GM21528 (cell line): Measurements from ENCODE around the gene NT5DC2.

ENCODE experiments used
- ATAC-seq: cut with Tn5 transposase; IDR thresholded peaks from one replicate; pipeline ENCODE4 v1.9.1; 2021; ENCODE audit warnings: mild to moderate bottlenecking, moderate library complexity; ENCODE audit not compliant: unreplicated experiment, low FRiP score

The NT5DC2 gene

DNA sequence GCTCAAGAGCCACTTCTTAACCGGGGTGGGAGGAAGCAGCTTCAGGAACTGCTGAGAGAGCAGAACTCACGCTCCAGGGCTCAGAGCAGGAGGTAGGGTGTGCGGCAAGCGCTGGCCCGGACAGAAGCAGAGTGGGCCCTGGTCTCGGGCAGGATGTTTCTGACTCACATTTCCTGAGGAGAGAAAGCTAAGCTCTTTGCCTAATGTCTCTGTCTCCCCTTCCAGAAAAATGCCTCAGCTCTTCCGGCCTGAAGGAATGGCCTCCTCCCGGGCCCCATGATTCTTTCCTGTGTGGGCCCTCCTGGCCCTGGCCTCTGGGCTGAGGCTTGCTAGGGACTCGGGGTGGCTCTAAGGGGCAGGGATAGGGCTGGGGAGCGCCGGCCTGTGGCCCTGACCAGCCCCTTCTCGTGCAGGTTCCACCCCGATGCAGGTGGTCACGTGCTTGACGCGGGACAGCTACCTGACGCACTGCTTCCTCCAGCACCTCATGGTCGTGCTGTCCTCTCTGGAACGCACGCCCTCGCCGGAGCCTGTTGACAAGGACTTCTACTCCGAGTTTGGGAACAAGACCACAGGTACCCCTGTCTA lies 42.6 kb downstream of the NT5DC2 start:
- ATAC-seq: no peak

DNA sequence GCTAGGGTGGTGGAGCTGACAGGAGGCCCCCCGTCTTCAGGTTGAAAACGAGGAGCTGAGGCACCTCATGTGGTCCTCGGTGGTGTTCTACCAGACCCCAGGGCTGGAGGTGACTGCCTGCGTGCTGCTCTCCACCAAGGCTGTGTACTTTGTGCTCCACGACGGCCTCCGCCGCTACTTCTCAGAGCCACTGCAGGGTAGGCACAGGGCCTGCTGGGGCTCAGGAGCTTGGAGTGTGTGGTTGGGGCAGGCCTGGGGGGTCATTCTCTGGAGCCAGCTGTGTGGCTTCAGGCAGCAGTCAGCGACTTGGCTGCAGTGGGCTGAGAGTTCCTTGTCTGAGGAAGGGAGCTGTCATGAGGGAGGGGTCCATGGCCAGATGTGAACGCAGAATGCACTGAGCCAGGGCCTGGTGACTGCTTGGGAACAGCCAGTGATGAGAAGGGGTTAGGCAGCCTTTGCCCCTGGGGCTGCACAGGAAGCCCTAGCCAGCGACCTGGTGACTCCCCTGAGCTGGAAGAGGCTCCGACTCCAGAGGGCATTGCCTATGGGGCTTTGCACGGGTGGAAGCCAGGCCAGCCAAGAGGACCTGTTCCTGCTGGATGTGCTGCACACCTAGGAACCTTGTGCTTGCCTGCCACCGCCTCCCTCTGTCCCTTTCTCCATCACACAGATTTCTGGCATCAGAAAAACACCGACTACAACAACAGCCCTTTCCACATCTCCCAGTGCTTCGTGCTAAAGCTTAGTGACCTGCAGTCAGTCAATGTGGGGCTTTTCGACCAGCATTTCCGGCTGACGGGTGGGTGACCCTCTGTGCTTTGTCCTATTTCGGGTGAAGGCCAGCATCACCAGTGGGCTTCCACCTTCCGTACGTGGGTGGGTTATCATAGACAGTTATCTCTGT lies 43.4 kb downstream of the NT5DC2 start:
- ATAC-seq: no peak

DNA sequence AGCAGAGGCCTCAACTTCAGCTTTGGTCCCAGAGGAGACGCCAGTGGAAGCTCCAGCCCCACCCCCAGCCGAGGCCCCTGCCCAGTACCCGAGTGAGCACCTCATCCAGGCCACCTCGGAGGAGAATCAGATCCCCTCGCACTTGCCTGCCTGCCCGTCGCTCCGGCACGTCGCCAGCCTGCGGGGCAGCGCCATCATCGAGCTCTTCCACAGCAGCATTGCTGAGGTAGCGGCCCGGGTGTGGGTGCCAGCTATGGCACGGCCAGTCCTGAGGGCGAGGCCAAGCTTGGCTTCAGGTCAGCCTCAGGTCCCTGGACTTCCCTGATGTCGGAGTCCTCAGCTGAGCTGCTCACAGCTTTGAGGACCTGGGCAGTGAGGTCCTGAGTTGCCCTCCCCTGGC lies 44.2 kb downstream of the NT5DC2 start:
- no peak for ATAC-seq

DNA sequence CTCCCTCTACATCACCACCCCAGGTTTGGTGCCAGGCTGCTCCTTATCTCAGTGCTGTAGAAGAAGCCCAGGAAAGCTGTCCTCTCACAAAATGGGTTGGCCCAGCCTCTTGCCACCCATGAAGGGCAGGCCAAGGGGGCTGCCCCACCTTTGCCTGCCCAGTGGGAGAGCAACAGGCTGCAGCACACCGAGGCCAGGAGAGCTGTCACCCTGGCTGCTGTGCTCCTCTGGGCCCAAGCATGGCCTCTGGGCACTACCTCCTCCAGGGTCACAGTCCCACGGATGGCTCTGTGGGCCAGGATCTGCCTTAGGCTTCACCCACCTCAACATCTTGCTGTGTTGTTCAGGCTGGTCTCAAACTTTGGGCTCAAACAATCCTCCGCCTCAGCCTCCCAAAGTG lies 44.9 kb downstream of the NT5DC2 start:
- ATAC-seq: no peak

DNA sequence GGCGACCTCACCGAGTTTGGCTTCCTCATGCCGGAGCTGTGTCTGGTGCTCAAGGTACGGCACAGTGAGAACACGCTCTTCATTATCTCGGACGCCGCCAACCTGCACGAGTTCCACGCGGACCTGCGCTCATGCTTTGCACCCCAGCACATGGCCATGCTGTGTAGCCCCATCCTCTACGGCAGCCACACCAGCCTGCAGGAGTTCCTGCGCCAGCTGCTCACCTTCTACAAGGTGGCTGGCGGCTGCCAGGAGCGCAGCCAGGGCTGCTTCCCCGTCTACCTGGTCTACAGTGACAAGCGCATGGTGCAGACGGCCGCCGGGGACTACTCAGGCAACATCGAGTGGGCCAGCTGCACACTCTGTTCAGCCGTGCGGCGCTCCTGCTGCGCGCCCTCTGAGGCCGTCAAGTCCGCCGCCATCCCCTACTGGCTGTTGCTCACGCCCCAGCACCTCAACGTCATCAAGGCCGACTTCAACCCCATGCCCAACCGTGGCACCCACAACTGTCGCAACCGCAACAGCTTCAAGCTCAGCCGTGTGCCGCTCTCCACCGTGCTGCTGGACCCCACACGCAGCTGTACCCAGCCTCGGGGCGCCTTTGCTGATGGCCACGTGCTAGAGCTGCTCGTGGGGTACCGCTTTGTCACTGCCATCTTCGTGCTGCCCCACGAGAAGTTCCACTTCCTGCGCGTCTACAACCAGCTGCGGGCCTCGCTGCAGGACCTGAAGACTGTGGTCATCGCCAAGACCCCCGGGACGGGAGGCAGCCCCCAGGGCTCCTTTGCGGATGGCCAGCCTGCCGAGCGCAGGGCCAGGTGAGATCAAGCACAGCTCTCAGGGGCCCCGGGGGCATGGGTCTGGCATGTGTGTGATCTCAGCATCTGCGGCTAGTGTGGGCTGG lies 45.6 kb downstream of the NT5DC2 start:
- ATAC-seq: no peak

DNA sequence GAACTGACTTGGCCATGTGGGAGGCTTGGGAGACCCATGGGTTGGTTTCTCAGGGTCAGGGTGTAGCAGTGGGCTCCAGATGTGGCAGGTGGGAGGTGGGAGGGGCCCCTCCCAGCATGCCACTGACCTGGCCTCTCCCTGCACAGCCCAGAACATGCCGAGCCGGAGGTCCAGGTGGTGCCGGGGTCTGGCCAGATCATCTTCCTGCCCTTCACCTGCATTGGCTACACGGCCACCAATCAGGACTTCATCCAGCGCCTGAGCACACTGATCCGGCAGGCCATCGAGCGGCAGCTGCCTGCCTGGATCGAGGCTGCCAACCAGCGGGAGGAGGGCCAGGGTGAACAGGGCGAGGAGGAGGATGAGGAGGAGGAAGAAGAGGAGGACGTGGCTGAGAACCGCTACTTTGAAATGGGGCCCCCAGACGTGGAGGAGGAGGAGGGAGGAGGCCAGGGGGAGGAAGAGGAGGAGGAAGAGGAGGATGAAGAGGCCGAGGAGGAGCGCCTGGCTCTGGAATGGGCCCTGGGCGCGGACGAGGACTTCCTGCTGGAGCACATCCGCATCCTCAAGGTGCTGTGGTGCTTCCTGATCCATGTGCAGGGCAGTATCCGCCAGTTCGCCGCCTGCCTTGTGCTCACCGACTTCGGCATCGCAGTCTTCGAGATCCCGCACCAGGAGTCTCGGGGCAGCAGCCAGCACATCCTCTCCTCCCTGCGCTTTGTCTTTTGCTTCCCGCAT lies 46.4 kb downstream of the NT5DC2 start:
- ATAC-seq: no peak

DNA sequence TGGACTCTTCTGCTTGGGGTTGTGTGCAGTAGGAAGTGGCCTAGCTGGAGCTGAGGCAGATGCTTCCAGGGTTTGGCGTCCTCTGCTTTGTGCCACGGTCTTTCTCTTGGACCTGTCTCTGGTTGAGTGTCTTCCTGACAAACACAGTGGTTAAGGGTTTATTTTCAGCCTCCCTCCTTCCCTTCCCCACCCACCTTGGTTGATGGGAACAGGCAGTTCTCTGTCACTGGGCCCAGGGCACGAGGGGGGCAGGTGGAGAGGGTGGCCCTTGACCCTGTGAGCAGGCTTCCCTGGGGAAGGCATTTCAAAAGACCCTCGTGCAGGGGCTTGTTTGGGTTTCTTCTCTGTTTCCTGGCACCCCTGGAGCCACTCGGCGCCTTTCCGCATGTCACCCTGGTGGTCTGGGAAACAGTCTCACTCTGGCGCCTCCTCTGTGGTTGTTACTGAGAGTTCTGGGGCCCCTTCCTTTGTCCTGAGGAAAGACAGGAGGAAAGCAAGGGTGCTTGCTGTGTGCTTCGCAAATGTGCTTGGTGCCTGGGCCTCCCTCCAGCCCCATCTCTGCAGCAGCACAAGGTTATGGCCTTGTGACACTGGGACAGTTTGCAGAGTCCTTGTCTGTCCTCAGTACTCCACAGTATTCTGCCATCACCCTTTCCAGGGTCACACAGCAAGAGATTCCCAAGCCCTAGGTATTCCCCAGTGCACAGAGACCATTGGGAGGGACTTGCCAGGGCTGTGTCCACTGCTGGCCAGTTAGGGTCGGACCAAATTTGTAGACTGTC lies 48.8 kb downstream of the NT5DC2 start:
- no peak for ATAC-seq

DNA sequence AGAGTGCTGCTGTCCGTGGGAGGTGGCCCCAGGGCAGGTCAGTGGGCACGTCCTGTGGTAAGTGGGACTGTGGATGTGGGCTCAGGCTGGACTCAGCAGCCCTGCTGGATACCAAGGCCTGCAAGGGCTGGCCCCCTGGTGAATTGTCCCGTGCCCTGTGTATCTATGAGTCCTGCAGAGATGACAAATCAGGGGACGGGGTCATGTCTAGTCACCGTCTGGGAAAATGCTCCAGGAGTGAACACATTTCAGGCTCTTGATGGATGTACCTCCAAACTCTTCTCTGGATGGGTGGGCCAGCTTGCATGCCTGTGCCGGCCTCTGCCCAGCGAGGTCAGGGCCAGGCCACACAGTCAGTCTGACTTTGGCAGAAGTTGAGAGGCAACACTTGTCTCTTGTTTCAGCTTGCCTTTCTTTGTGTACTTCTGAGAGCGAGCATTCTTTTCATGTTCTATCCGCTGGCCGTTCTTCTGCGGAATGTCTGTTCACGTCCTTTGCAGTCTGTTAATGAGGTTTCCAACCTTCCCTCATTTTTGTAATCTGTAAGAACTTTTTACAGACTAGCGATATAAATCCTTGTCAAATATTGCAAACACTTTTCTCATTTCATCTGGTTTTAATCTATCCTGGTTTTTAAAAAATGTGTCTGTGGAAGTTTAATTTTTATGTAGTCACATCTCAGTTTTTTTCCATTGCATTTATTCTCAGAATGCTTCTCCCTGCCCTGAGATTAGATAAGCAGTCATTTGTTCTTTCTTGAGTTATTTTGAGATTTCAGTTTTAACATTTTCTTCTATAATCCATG lies 49.9 kb downstream of the NT5DC2 start:
- ATAC-seq: no peak

DNA sequence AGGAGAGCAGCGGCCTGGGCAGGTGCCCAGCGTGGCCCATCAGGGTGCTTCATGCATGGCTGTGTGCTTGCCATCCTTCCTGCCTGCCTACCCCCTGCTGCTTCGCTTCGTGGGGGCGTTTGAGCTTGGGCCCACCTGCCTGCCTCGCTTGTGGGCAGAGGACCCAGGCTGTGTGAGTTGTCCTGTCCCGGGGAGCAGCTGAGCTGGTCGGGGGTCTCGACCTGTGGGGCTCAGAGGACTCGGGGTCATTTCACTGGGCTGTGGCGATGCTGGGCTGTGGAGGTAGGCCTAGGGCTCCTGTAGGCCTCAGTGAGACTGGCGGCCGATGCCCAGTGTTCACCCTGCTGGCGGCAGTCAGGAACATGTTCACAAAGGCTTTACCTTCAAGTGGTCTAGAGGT lies 50.6 kb downstream of the NT5DC2 start:
- no peak for ATAC-seq

DNA sequence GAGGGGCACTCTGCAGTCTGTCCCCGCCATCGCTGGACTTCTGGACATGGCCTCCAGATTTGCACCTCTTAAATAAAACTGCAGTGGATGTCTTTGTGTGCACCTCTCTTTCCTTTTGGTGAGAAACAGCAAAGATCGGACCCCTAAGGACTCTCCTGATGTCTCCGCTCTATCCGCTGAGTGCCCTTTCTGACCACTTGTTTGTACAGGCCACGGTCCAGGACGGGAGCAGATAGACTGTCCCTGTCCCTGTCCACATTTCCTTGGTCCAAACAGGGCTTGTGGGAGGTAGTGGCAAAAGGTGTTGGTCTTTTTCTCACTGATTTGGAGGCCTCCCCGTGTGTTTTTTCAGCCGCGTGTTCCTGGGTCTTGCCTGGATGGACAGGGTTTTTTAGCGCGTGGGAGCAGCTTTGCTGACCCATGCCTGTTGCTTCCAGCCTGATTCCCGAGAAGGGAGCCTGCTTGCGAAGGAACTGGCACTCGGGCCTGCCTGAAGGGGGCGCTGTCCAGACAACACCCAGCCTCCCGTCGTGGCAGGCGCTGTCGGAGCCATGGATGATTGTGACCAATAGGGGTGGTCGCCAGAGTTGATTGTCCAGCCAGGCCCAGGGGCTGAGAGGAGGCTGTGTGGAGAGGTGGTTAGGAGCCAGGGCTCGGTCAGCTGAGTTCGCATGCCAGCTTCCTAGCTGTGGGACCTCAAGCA lies 51.7 kb downstream of the NT5DC2 start:
- ATAC-seq: no peak

DNA sequence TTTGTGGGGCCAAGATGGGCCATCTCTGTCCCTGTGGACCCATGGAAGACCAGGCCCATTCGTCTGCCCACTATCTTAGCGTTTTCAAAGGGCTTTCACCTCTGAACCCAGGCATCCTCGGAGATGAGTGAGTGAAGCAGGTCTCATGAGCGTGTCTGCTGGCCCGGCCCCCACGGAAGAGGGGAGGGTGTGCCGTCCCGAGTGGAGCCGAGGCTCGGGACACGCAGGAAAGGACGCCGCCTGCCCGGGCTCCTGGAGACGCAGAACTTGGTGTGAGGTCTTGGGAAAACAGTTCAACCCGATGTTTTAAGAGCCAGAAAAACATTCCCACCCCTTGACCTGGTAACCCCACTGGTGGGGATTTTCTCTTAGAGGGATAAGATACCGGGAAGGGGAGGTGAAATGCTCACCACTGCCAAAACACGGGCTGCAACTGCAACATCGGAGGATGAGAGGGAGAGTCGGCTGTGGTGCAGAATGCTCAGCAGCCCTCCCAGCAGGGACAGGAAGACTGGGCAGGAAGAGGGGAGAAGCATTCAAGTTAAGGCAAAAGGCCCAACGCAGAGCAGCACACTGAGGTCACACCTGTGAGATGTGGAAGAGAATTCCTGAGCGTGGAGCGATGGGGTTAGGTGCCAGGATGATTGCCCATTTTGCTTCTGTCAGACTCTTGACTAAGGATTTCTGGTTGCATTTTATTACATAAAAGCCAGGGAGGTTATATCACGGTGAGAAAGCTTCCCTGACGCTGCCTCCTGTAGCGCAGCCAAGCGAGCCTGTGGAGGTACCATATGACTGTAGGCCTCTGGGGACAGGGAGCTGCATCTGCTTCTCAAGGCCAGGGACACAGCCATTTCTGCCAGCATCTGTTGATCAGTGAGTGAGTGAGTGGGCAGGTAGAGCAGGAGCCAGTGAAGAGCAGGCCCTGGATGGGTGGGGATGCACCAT lies 52.6 kb downstream of the NT5DC2 start:
- no peak for ATAC-seq

DNA sequence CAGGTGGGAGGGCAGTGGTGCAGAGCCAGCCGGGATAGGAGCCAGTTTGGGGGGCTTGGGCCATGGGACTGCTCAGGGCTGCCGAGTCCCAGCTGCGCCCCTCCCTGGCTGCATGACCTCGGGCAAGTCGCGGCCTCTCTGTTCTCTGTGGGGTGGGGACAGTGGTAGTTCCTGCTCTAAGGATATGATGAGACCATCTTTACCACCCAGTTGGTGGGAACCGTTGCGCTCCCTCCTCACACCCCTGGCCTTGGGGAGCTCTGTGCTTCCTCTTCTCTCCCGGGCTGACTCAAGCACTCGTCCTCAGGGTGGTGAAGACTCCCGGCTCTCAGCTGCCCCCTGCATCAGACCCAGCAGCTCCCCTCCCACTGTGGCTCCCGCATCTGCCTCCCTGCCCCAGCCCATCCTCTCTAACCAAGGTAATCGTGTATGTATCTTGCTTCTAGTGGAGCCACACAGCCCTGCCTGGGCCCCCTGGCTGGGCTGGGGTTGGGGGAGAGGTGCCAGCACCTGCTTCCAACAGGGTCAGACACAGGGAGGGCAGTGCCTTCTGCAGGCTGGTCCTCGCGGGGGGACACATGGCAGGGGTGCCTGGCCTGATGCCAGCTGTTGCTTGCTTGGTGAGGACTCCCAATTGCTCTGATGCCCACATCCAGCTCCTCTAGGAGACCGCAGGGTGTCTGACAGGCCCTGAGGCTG lies 53.6 kb downstream of the NT5DC2 start:
- ATAC-seq: no peak

DNA sequence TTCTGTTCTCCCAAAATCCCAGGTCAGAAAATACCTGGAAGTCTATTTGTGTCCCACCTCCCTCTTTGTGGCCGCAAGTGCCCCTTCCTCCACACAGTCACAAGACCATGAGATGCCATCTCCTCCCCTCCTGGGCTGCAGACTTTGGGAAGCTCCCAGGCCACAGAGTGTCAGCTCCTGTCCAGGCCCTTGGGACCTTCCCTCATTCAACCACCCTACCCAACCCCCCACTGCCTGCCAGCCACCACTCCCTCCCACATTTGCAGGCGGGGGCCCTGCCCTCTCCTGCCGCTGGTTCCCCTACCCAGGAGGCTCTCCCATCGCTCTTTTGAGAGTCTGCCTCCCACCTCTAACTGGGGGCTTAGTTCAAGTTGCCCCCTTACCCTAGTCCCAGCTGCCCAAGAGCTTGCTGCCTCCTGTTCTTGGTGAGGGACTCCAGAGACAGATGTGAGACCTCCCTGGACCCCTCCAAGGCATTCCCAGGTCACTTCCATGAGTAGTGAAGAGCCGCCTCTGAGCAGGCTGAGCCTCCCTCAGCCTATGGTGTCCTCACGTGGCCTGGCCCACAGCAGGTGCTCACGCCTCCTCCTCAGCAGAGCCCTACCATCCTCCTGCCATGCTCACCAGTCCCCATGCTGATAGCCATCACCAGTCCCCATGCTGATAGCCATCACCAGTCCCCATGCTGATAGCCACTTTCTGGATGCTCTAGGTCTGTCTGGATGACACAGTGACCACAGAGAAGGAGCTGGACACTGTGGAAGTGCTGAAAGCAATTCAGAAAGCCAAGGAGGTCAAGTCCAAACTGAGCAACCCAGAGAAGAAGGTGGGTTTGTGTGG lies 54.4 kb downstream of the NT5DC2 start:
- no peak for ATAC-seq

DNA sequence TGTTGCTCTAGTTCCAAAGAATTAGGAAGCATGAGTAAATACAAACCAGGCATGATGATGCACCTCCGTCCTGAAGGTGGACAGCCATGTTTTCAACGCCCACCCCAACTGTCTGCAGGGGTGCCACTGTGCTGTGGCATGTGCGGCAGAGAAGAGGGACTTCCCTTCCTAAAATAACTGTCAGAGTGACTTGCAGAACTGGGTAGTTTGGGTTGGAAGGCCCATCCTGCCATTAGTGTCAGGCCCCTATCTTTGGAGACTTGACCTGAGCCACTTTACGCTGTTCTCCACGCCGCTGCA lies 55.9 kb downstream of the NT5DC2 start:
- no peak for ATAC-seq

DNA sequence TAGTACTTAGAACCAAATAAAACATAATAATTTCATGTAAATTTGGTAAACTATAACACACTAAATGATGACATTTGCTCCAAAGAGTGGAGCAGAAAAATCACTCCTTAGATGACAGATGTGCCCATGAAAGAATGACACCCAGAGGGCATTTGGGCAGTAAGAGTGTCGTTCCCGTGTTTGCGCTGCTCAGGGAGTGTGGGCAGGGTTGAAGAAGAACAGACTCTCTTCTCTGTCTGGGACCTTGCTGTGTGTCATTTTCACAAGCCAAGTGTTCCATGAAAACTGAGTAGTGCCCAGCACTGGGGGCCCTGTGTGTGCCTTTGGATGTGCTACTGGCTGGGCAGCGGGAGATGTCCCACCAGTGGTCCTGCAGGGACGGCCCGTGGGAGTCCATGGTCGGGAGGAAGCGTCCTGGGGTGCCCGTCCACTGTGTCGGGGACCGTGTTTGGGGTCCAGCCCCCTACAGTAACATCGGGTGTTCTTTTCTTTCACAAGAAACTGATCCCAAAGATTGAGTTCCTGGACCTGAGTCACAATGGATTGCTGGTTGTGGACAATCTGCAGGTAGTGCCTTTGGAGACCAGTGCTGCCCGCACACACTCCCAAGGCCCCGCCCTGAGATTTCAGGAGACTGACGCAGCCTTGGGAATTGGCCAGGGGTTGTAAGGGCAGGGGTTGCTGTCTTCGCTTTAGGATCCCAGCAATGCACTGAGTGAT lies 56.4 kb downstream of the NT5DC2 start:
- no peak for ATAC-seq
